ENCODE measurements around the gene FARP1.

DNA sequence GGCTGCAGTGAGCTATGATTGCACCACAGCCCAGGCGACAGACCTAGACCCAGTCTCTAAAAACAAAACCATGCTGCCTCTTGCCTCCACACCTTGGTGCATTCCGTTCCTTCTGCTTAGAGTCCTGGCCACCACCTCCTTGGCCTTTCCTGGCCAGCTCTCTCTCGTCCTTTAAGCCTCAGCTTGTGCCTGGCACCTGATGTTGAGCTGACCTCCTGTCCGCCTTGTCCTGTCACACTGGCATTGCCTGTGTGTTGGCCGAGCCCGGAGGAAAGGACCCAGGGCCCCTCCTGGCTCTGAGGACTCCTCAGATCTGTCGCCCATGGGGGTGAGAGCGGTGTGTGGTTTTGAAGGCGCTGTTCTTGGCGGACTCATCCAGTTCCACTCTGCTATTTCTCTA, 290.8 kb downstream of the FARP1 start:
- TF ChIP-seq JUN (IDR thresholded peaks at IDR 0.05; ENCODE audit: low read depth, low read length), result no peak
- no peak for TF ChIP-seq JUND (IDR thresholded peaks at IDR 0.05; ENCODE audit: low read length)
- no peak for TF ChIP-seq TEAD4 (IDR thresholded peaks at IDR 0.05; ENCODE audit: low read depth, low read length)
- TF ChIP-seq, protein P1, sequence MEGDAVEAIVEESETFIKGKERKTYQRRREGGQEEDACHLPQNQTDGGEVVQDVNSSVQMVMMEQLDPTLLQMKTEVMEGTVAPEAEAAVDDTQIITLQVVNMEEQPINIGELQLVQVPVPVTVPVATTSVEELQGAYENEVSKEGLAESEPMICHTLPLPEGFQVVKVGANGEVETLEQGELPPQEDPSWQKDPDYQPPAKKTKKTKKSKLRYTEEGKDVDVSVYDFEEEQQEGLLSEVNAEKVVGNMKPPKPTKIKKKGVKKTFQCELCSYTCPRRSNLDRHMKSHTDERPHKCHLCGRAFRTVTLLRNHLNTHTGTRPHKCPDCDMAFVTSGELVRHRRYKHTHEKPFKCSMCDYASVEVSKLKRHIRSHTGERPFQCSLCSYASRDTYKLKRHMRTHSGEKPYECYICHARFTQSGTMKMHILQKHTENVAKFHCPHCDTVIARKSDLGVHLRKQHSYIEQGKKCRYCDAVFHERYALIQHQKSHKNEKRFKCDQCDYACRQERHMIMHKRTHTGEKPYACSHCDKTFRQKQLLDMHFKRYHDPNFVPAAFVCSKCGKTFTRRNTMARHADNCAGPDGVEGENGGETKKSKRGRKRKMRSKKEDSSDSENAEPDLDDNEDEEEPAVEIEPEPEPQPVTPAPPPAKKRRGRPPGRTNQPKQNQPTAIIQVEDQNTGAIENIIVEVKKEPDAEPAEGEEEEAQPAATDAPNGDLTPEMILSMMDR (IDR thresholded peaks at IDR 0.05; ENCODE audit: control extremely low read depth in 1 of 3, insufficient read depth in 1 of 3, low read depth in 1 of 3, low read length in 3 of 3), result no peak
- no peak for TF ChIP-seq RAD21 (IDR thresholded peaks at IDR 0.05 in 1 of 2, conservative IDR thresholded peaks at IDR 0.05 in 1 of 2; ENCODE audit: low read depth in 2 of 2, low read length in 2 of 2)
- no peak for TF ChIP-seq SUZ12 (IDR thresholded peaks at IDR 0.05; ENCODE audit: low read length)
- no peak for TF ChIP-seq HDAC2 (IDR thresholded peaks at IDR 0.05; ENCODE audit: borderline replicate concordance in 1 of 2, low read depth in 2 of 2, low read length in 2 of 2)
- TF ChIP-seq POLR2A (IDR thresholded peaks at IDR 0.05; ENCODE audit: control extremely low read depth in 1 of 2, low read depth in 2 of 2, low read length in 2 of 2), result no peak
- TF ChIP-seq SIN3A (conservative IDR thresholded peaks at IDR 0.05 in 1 of 2, IDR thresholded peaks at IDR 0.05 in 1 of 2; ENCODE audit: low read depth in 1 of 2, low read length in 2 of 2), result no peak

Measured in H1 (cell line).